ENCODE results near the gene ALDH1L1. TPM values are rescaled to one million over a fixed set of nuclear protein-coding genes. Genes with fewer than 3 reads are reported as not detected.

The ALDH1L1 gene
- total RNA-seq, 1 experiment from 2014 or later: 1.2 TPM

- TF ChIP-seq NFATC4 (CRISPR knock-in tag; IDR thresholded peaks at IDR 0.05): no peak
These were observed 56.1 kb downstream of the ALDH1L1 start (continued) for GRCh38 chr3:126124148-126124868.

- H3K27me3 Mint-ChIP-seq (ENCODE audit: low read depth): no peaks in the 10 kb centered on the region; the same call in 1 of the 2 replicates
- H3K4me3 Mint-ChIP-seq: no peak overlapping the region
- POLR2A ChIA-PET: no interaction called here
- peaks cover 11% of the 10 kb centered on the region for H3K9me3 Mint-ChIP-seq
- H3K4me1 Mint-ChIP-seq: peaks cover 14% of the 10 kb centered on the region
- CTCF ChIA-PET: interaction anchor here (1.0 to 1.7 kb wide), 3 partner anchors 11 to 91 kb away, joined by 4 to 16 read pairs (median 7); no protein-coding TSS in a partner anchor
- no peaks in the 10 kb centered on the region for H3K36me3 Mint-ChIP-seq
- DNase-seq (ENCODE audit: low spot score) (no peak), ATAC-seq (no peak)
- H3K27ac Mint-ChIP-seq: no peak overlapping the region
- TF ChIP-seq ZNF425 (CRISPR knock-in tag; conservative IDR thresholded peaks at IDR 0.05): no peak
- no peak for TF ChIP-seq CTCF (IDR thresholded peaks at IDR 0.05)
- TF ChIP-seq HMGA2 (CRISPR knock-in tag; IDR thresholded peaks at IDR 0.05): no peak
- TF ChIP-seq FOXP1 (CRISPR knock-in tag; IDR thresholded peaks at IDR 0.05; ENCODE audit: borderline replicate concordance): no peak
- no peak for TF ChIP-seq PRRX2 (CRISPR knock-in tag; IDR thresholded peaks at IDR 0.05)
- no peak for TF ChIP-seq ZNF532 (CRISPR knock-in tag; IDR thresholded peaks at IDR 0.05; ENCODE audit: borderline replicate concordance)
- no peak for TF ChIP-seq ZNF138 (CRISPR knock-in tag; conservative IDR thresholded peaks at IDR 0.05)
- TF ChIP-seq STAT6 (CRISPR knock-in tag; conservative IDR thresholded peaks at IDR 0.05; ENCODE audit: low read depth): no peak
- TF ChIP-seq CREM (CRISPR knock-in tag; IDR thresholded peaks at IDR 0.05): no peak
- TF ChIP-seq SMAD3 (CRISPR knock-in tag; IDR thresholded peaks at IDR 0.05; ENCODE audit: borderline replicate concordance): no peak
- no peak for TF ChIP-seq CREB1 (CRISPR knock-in tag; IDR thresholded peaks at IDR 0.05)
- TF ChIP-seq E2F4 (CRISPR knock-in tag; IDR thresholded peaks at IDR 0.05; ENCODE audit: borderline replicate concordance, low read depth): no peak
- TF ChIP-seq ARID4B (CRISPR knock-in tag; IDR thresholded peaks at IDR 0.05; ENCODE audit: borderline replicate concordance): no peak
- TF ChIP-seq ZNF416 (CRISPR knock-in tag; IDR thresholded peaks at IDR 0.05): no peak
- TF ChIP-seq ZNF317 (CRISPR knock-in tag; IDR thresholded peaks at IDR 0.05; ENCODE audit: borderline replicate concordance, low read depth): no peak
- TF ChIP-seq ESRRA (CRISPR knock-in tag; IDR thresholded peaks at IDR 0.05; ENCODE audit: borderline replicate concordance): no peak
- TF ChIP-seq ATF3 (CRISPR knock-in tag; conservative IDR thresholded peaks at IDR 0.05): no peak
These were observed 58.8 kb downstream of the ALDH1L1 start for GRCh38 chr3:126121632-126122031.
